Measurements from ENCODE around the gene UBXN7.
"Not testable (repeated sequence)": the region's sequence is repeated elsewhere in the genome, so short reads cannot be mapped to it uniquely, and the experiment has no call there.

The UBXN7 gene

DNA sequence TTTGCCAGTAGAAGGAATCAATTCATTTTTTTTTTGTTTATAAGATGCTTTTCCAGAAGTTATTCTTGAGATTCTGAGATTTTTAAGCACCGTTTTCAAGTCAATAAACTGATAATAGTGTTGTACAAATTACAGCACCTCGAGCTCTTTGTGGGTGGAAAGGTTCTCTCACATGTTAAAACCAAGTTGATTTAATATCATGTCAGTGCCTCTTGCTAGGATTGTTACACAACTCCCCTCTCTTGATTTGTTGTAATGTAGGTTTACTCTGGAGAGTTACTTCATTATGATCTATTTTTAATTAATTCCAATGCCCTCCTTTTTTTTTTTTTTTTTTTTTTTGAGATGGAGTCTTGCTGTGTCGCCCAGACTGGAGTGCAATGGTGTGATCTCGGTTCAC lies 25.8 kb upstream of the UBXN7 start:
- TF ChIP-seq, protein P1, sequence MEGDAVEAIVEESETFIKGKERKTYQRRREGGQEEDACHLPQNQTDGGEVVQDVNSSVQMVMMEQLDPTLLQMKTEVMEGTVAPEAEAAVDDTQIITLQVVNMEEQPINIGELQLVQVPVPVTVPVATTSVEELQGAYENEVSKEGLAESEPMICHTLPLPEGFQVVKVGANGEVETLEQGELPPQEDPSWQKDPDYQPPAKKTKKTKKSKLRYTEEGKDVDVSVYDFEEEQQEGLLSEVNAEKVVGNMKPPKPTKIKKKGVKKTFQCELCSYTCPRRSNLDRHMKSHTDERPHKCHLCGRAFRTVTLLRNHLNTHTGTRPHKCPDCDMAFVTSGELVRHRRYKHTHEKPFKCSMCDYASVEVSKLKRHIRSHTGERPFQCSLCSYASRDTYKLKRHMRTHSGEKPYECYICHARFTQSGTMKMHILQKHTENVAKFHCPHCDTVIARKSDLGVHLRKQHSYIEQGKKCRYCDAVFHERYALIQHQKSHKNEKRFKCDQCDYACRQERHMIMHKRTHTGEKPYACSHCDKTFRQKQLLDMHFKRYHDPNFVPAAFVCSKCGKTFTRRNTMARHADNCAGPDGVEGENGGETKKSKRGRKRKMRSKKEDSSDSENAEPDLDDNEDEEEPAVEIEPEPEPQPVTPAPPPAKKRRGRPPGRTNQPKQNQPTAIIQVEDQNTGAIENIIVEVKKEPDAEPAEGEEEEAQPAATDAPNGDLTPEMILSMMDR (conservative IDR thresholded peaks at IDR 0.05) = no peak
- H3K27ac ChIP-seq = no peak overlapping the region

DNA sequence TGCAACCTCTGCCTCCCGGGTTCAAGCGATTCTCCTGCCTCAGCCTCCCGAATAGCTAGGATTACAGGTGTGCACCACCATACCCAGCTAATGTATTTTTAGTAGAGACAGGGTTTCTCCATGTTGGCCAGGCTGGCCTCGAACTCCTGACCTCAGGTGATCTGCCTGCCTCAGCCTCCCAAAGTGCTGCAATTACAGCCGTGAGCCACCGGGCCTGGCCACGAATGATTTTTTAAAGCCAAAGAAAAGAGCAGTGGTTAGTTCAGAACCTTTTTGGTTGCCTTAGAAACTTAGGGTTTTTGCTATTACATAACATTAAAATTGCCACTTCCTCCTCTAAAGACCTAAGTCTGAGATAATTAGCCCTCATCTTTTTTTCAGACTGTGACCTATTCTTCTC lies 25.2 kb upstream of the UBXN7 start:
- not testable (repeated sequence) for H3K27ac ChIP-seq

DNA sequence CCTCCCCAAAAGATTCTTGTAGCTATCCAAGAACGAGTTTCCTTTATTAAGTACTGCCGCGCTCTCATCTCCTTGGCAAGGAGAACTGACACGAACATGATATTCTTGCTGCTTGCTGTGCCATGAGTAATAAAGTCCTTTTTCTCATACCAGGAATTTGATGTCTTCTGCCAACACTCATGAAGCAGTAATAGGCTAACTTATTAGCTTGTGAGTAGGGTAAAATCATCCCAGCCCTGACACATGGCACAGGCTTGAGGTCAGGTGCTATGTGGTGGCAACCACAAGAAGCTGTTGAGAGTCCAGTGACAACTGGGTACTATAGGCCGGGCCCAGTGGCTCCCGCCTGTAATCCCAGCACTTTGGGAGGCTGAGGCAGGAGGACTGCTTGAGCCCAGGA lies 22.7 kb upstream of the UBXN7 start:
- no peak overlapping the region for H3K27ac ChIP-seq
- TF ChIP-seq, protein P1 (conservative IDR thresholded peaks at IDR 0.05) = no peak

DNA sequence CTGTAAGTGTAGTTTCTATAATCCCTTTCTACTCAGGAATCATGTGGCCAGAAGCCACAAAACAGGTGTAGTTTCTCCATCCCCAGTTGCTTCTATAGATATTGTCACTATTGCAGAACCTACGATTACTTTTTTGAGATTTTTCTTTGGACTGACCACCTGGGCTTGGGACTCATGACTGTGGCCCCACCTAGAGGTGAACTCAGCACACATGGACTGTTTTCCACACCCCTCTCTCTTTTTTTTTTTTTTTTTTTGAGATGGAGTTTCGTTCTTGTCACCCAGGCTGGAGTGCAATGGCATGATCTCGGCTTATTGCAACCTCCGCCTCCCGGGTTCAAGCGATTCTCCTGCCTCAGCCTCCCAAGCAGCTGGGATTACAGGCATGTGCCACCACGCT lies 13.2 kb upstream of the UBXN7 start:
- not testable (repeated sequence) for H3K27ac ChIP-seq
- TF ChIP-seq, protein P1 (conservative IDR thresholded peaks at IDR 0.05) = 0 out of 2 replicates have a peak, but pooled peaks have one; percentile 5

DNA sequence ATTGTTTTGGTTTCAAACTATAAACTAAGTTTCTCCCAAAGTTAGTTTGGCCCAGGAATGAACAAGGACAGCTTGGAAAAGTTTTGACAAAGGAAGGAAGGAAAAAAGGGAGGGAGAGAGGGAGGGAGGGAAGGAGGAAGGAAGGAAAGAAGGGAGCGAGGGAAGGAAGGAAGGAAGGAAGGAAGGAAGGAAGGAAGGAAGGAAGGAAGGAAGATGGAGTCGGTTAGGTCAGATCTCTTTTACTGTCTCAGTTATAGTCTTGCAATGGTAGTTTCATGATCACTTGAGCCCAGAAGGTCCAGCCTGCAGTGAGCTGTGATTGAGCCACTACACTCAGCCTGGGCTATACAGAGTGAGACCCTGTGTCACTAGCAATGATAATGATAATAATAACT lies 12.3 kb upstream of the UBXN7 start:
- no peak overlapping the region for H3K27ac ChIP-seq
- TF ChIP-seq, protein P1 (conservative IDR thresholded peaks at IDR 0.05) = no peak

DNA sequence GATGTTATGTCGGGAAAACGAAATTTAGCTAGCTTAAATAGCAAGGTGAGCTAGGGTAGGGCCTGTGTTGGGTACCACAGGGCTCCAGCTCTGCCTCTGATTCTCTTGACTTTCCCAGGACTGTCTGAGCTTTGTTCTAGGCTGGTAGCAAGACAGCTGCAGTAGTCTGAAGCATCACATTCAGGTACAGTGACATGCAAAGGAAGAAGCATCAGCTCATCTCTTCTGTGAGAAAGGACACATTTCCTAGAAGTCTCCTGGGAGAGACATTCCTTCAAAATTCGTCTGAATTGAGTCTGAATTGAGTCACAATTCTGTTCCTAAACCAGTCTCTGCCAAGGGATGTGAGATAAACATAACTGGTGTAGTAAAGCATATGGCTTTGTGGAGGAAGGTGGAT lies 8.5 kb upstream of the UBXN7 start:
- TF ChIP-seq, protein P1 (conservative IDR thresholded peaks at IDR 0.05) = no peak
- H3K27ac ChIP-seq = no peak overlapping the region

DNA sequence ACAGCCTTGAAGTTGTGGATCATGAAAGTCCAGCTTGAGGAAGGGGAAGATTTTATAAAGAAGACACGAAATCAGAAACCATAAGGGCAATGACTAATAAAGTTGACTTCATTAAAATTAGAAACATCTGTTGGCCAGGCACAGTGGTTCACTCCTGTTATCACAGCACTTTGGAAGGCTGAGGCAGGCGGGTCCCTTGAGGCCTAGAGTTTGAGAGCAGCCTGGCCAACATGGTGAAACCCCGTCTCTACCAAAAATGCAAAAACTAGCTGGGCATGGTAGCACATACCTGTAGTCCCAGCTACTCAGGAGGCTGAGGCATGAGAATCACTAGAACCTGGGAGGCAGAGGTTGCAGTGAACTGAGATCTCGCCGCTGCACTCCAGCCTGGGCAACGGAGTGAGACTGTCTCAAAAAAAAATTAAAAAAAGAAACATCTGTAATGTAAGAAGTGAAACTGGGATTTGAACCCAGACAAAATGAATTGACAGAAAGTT lies 7.9 kb upstream of the UBXN7 start:
- no peak overlapping the region for H3K27ac ChIP-seq
- TF ChIP-seq, protein P1 (conservative IDR thresholded peaks at IDR 0.05) = no peak

DNA sequence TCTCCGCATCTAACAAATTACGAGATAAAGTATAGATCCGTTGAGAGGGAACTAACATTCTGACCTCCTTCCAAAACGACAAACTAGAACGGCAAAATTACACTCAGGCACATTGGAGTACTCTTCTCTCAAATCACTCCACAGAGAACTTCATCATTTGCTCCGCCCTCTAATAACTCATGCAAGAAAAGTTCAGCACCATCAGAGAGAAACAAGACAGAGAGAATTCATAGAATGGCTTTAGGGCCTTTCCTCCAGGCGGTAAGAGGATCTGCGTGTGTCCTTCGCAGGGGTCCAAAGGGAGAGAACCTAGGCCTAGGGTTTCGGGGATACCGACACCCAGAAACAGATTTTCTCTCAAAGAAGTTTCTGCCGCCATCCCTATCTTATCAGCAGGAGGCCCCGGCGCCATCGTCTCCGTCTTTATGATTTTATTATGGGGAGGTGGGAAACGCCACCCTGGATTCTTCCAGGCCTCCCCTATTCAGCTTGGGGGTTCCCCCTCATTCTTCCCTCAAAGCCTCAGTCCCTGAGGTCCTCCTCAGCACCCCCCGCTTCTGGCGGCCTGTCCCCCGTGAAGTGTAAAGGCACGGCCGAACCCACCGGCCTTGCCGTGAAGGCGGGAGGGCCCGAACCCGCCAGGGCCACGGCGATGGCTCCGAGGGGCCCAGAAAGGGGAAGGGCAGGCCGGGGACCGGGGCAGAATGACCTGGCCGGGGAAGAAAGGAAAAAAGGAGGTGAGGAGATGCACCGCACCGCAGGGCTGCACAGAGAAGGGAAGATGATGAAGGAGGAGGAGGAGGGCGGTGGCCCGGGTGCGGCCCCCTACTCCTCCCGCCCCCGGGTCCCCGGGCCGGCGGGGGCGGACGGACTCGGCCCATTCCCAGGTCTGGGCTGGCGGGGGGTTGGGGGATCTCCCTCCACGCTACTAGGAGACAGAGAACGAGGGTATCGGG lies 768 bp downstream of the UBXN7 start:
- TF ChIP-seq, protein P1 (conservative IDR thresholded peaks at IDR 0.05) = no peak
- peak overlapping the region; percentile 88 for H3K27ac ChIP-seq

Data from VCaP (cell line).